ENCODE results near the gene OTUD7B. TPM values are rescaled to one million over a fixed set of nuclear protein-coding genes. Genes with fewer than 3 reads are reported as not detected.
"Not testable (repeated sequence)": the region's sequence is repeated elsewhere in the genome, so short reads cannot be mapped to it uniquely, and the experiment has no call there.

The OTUD7B gene
- total RNA-seq, 4 donors from 2014 or later = 8.5 to 12.6 (median 9.1) TPM

- no peak overlapping the region for H3K4me3 ChIP-seq
- H3K27ac ChIP-seq = peak overlapping the region in 3 of 4 donors; percentile 38 to 90 (median 69)
- peaks cover 0 to 49% (median 24%) of the 10 kb centered on the region in 3 donors for H3K4me1 ChIP-seq
- no peaks in the 10 kb centered on the region for H3K9me3 ChIP-seq
- 31 to 36% methylated on average over 3 of the region's 3 CpGs for WGBS, 2 donors
- TF ChIP-seq, protein P1, sequence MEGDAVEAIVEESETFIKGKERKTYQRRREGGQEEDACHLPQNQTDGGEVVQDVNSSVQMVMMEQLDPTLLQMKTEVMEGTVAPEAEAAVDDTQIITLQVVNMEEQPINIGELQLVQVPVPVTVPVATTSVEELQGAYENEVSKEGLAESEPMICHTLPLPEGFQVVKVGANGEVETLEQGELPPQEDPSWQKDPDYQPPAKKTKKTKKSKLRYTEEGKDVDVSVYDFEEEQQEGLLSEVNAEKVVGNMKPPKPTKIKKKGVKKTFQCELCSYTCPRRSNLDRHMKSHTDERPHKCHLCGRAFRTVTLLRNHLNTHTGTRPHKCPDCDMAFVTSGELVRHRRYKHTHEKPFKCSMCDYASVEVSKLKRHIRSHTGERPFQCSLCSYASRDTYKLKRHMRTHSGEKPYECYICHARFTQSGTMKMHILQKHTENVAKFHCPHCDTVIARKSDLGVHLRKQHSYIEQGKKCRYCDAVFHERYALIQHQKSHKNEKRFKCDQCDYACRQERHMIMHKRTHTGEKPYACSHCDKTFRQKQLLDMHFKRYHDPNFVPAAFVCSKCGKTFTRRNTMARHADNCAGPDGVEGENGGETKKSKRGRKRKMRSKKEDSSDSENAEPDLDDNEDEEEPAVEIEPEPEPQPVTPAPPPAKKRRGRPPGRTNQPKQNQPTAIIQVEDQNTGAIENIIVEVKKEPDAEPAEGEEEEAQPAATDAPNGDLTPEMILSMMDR (IDR thresholded peaks at IDR 0.05) = no peak
- no peak for TF ChIP-seq POLR2A (IDR thresholded peaks at IDR 0.05)
- H3K27me3 ChIP-seq = no peaks in the 10 kb centered on the region
- no peak for DNase-seq
- H3K36me3 ChIP-seq = peaks cover 0 to 45% (median 17%) of the 10 kb centered on the region in 3 donors
- intact Hi-C loops (cut with DNase I) = no loop called here
Observed at GRCh38 chr1:149942885-149943284, 67.6 kb downstream of the OTUD7B start.

- intact Hi-C loops (cut with DNase I) = no loop called here
- peaks cover 0 to 38% (median 17%) of the 10 kb centered on the region in 3 donors for H3K36me3 ChIP-seq
- DNase-seq = no peak
- no peak for TF ChIP-seq POLR2A (IDR thresholded peaks at IDR 0.05)
- TF ChIP-seq, protein P1 (IDR thresholded peaks at IDR 0.05) = peak in 1 of 6 experiments; percentile 4
- H3K4me3 ChIP-seq = no peak overlapping the region
- no peaks in the 10 kb centered on the region for H3K9me3 ChIP-seq
- H3K27ac ChIP-seq = peak overlapping the region; percentile 33 to 90 (median 54)
- WGBS, 2 donors = 14 to 28% methylated on average over 5 of the region's 5 CpGs
- no peaks in the 10 kb centered on the region for H3K27me3 ChIP-seq
- H3K4me1 ChIP-seq = peaks cover 0 to 56% (median 30%) of the 10 kb centered on the region in 3 donors
Observed at GRCh38 chr1:149942207-149942606, 68.3 kb downstream of the OTUD7B start.

DNA sequence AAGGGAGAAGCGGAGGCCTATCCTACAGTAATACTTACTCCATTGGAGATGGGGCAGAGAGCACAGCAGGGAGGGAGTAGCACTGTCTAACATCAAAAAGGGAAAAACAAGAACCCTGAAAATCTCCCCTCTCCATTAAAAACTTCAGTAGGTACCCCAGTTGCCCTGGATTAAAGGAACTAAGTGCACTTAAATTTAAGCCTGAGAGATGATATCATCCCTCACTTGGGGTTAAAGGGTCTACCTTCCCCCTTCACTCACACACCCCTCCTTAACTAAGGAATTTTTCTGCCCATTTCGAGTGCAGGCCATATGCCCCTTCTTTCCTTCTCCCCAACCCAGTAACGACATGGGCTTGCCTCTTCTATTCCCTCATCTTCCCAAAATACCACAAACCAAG lies 70.1 kb downstream of the OTUD7B start:
- Histone ChIP-seq H3K27ac (peak overlapping the region in 3 of 4 donors; percentile 77 to 90 (median 86)), H3K4me3 (no peak overlapping the region), H3K36me3 (peaks cover 0 to 20% (median 9%) of the 10 kb centered on the region in 3 donors), H3K9me3 (no peaks in the 10 kb centered on the region), H3K27me3 (no peaks in the 10 kb centered on the region), H3K4me1 (peaks cover 4 to 74% (median 38%) of the 10 kb centered on the region in 3 donors)
- 85 to 94% methylated on average over 3 of the region's 3 CpGs for WGBS, 2 donors
- intact Hi-C loops (cut with DNase I) = no loop called here
- DNase-seq = no peak
- no peak for TF ChIP-seq POLR2A (IDR thresholded peaks at IDR 0.05)
- TF ChIP-seq, protein P1 (IDR thresholded peaks at IDR 0.05) = no peak

GRCh38 chr1:149938668-149939003 lies 71.9 kb downstream of the OTUD7B start:
- Histone ChIP-seq H3K4me3 (peak overlapping the region; percentile 16 to 48 (median 38)), H3K4me1 (peaks cover 4 to 80% (median 45%) of the 10 kb centered on the region in 3 donors), H3K27ac (peak overlapping the region; percentile 77 to 90 (median 87))
- H3K27me3 ChIP-seq; intact Hi-C loops (cut with DNase I); DNase-seq; H3K36me3 ChIP-seq; H3K9me3 ChIP-seq: not testable (repeated sequence)
- WGBS, 2 donors = 24 to 27% methylated on average over 10 to 13 of the region's 13 CpGs

DNA sequence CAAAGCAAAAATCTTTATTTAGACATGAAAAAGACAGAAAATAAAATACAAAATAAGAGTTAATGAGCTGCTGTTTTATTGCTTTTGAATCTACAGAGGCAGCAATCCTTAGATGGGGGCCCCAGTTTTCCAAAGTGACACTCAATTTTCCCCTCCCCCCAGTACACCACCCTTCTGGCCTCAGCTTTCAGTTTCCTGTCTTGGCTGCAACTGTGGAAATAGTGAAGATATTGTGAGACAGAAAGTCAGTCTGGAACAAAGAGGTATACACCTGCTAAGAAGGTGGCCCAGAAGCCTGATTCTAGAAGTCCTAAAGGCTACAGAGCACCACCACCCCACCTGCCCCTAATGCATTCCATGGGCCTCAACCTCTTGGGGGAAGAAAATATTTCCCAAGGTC lies 72.8 kb downstream of the OTUD7B start:
- Histone ChIP-seq H3K27me3 (no peaks in the 10 kb centered on the region), H3K4me1 (peaks cover 4 to 80% (median 43%) of the 10 kb centered on the region in 3 donors), H3K9me3 (no peaks in the 10 kb centered on the region), H3K36me3 (peaks cover 0 to 16% (median 0%) of the 10 kb centered on the region in 3 donors), H3K27ac (peak overlapping the region; percentile 77 to 90 (median 83)), H3K4me3 (peak overlapping the region in 1 of 4 donors; percentile 74)
- DNase-seq = no peak
- TF ChIP-seq, protein P1 (IDR thresholded peaks at IDR 0.05) = no peak
- no peak for TF ChIP-seq POLR2A (IDR thresholded peaks at IDR 0.05)
- intact Hi-C loops (cut with DNase I) = no loop called here
